Stomach (tissue), 4 donors: ENCODE results near the gene ZDHHC1.

Source experiments
- CTCF ChIP-seq, 7 experiments: fragments of 450-650 bp in 4 of 7; fragments of 200-600 bp in 3 of 7; sonication (generic) in 3 of 7; IDR thresholded peaks; one replicate each; pipeline ENCODE4 v1.5.1; 2016 to 2019; ENCODE audit warnings: antibody characterized with exemption in 7 of 7, control low read depth in 2 of 7, mild to moderate bottlenecking in 1 of 7
- POLR2AphosphoS5 ChIP-seq, 3 donors: sonication (generic); formaldehyde crosslinking; IDR thresholded peaks; one replicate each; pipeline ENCODE4 v1.6.1; 2016; ENCODE audit warnings: antibody characterized with exemption in 3 of 3

- TF ChIP-seq POLR2AphosphoS5 (IDR thresholded peaks at IDR 0.05) (no peak), CTCF (IDR thresholded peaks at IDR 0.05) (no peak)
Observed at GRCh38 chr16:67395105-67395457, 21.2 kb downstream of the ZDHHC1 start.
